Measurements from ENCODE around the gene MYOCOS.

DNA sequence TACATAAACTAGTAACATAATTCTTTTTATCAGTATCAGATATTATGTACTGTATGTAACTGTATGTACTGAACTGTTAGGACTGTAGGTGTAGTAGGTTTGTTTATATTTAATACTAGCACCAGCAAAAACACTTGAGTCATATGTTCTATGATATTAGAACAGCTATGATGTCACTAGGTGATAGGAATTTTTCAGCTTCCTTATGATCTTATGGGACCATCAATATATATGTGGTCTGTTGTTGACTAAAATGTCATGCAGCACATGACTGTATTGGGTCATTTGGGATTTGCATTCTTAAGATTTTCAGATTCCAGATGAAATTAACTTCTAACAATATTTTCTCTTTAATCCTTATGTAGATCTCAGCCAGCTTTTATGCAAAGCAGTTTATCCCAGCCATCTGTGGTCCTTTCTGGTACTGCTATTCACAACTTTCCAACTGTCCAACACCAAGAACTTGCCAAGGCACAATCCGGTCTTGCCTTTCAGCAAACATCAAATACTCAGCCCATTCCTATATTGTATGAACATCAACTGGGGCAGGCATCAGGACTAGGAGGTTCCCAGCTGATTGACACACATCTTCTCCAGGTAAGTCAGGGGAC is 38.3 kb upstream of the MYOCOS start:
- TF ChIP-seq, protein P1, sequence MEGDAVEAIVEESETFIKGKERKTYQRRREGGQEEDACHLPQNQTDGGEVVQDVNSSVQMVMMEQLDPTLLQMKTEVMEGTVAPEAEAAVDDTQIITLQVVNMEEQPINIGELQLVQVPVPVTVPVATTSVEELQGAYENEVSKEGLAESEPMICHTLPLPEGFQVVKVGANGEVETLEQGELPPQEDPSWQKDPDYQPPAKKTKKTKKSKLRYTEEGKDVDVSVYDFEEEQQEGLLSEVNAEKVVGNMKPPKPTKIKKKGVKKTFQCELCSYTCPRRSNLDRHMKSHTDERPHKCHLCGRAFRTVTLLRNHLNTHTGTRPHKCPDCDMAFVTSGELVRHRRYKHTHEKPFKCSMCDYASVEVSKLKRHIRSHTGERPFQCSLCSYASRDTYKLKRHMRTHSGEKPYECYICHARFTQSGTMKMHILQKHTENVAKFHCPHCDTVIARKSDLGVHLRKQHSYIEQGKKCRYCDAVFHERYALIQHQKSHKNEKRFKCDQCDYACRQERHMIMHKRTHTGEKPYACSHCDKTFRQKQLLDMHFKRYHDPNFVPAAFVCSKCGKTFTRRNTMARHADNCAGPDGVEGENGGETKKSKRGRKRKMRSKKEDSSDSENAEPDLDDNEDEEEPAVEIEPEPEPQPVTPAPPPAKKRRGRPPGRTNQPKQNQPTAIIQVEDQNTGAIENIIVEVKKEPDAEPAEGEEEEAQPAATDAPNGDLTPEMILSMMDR (conservative IDR thresholded peaks at IDR 0.05 in 1 of 2, IDR thresholded peaks at IDR 0.05 in 1 of 2; ENCODE audit: extremely low read depth in 1 of 2, insufficient read depth in 1 of 2, low read depth in 1 of 2, low read length in 2 of 2), result no peak
- no peak for TF ChIP-seq EZH2 (IDR thresholded peaks at IDR 0.05; ENCODE audit: borderline replicate concordance, low read length)

Data from mammary epithelial cell (primary cell).